Stomach (tissue), 9 donors: ENCODE data around the gene SYNE3. TPM values are rescaled to one million over a fixed set of nuclear protein-coding genes. Genes with fewer than 3 reads are reported as not detected.

ENCODE experiments used
- DNase-seq, 2 donors: peaks; one replicate each; pipeline versions ENCODE4 v3.0.0 to v3.0.0-alpha.2; 2013 to 2019
- H3K27ac ChIP-seq, 5 donors: fragments of 200-600 bp in 4 of 5; sonication (generic) in 4 of 5; one replicate each; pipeline ENCODE4 v1.5.1; 2013 to 2019; ENCODE audit warnings: mild to moderate bottlenecking in 1 of 5, moderate library complexity in 1 of 5
- H3K27me3 ChIP-seq, 3 donors: fragments of 200-600 bp; sonication (generic); one replicate each; pipeline ENCODE4 v1.5.1; 2017 to 2019; ENCODE audit warnings: mixed run types in 1 of 3
- H3K36me3 ChIP-seq, 4 donors: fragments of 200-600 bp; sonication (generic); 1 replicate in 3 of 4; 2 replicates in 1 of 4; pipeline ENCODE4 v1.5.1; 2016 to 2019
- H3K4me1 ChIP-seq, 4 donors: fragments of 200-600 bp; sonication (generic); one replicate each; pipeline ENCODE4 v1.5.1; 2016 to 2019
- H3K4me3 ChIP-seq, 4 donors: fragments of 200-600 bp; sonication (generic) in 3 of 4; one replicate each; pipeline ENCODE4 v1.5.1; 2016 to 2019; ENCODE audit warnings: mild to moderate bottlenecking in 1 of 4
- H3K9me3 ChIP-seq, 4 donors: fragments of 200-600 bp; sonication (generic); one replicate each; pipeline ENCODE4 v1.5.1; 2016 to 2019
- EP300 ChIP-seq: sonication (generic); formaldehyde crosslinking; IDR thresholded peaks from one replicate; pipeline ENCODE4 v1.6.1; 2017; ENCODE audit warnings: antibody characterized with exemption
- POLR2A ChIP-seq, 4 donors: fragments of 450-650 bp; IDR thresholded peaks; one replicate each; pipeline ENCODE4 v1.6.1; 2016; ENCODE audit warnings: antibody characterized with exemption in 4 of 4, control low read depth in 2 of 4, mild to moderate bottlenecking in 1 of 4, moderate library complexity in 1 of 4
- POLR2AphosphoS5 ChIP-seq, 3 donors: sonication (generic); formaldehyde crosslinking; IDR thresholded peaks; one replicate each; pipeline ENCODE4 v1.6.1; 2016; ENCODE audit warnings: antibody characterized with exemption in 3 of 3
- WGBS, 5 donors: extraction: QIAGEN DNeasy Blood & Tissue Kit in 3 of 5; methylation state at CpG; one replicate each; pipeline versions ENCODE4 v1.1.5 to v1.1.7; 2013 to 2018; 5-methylcytosine and 5-hydroxymethylcytosine counted together
- intact Hi-C: fragments of 100-400 bp; cut with DNase I; formaldehyde crosslinking; loops from one replicate; pipeline ENCODE4 v1.15.1; 2023; ENCODE audit warnings: low total_unique reads
- polyA plus RNA-seq, 3 donors: library from polyadenylated mRNA; stranded (reverse); fragments of 200-250 nt; gene quantifications; one replicate each; pipeline ENCODE4 v1.2.3, GENCODE V29; 2013
- total RNA-seq, 5 donors: library from RNA; depleted of rRNA; stranded (reverse); fragments of >200 nt; gene quantifications; one replicate each; pipeline versions ENCODE4 v1.1.0 to v1.2.3, GENCODE V29; 2014 to 2016
- TF ChIP-seq, protein P1 (sequence below), 7 experiments: fragments of 450-650 bp in 4 of 7; fragments of 200-600 bp in 3 of 7; sonication (generic) in 3 of 7; IDR thresholded peaks; one replicate each; pipeline ENCODE4 v1.5.1; 2016 to 2019; ENCODE audit warnings: antibody characterized with exemption in 7 of 7, control low read depth in 2 of 7, mild to moderate bottlenecking in 1 of 7
- donor health status: healthy with polysubstance abuse.
- donor health status: Bipolar disorder and iron deficiency.
- donor health status: healthy.

Gene SYNE3
- total and polyA plus RNA-seq, 8 donors: 0.58 to 85.2 (median 5.9) TPM

- DNase-seq: no peak
- 84 to 94% (median 91%) methylated on average over 6 of the region's 6 CpGs for WGBS, 5 donors
- Histone ChIP-seq H3K36me3 (no peaks in the 10 kb centered on the region), H3K4me1 (peaks cover 25 to 63% (median 36%) of the 10 kb centered on the region in 4 donors), H3K27ac (peak overlapping the region in 4 of 5 donors; percentile 46 to 76 (median 67)), H3K4me3 (no peak overlapping the region), H3K27me3 (no peaks in the 10 kb centered on the region), H3K9me3 (no peaks in the 10 kb centered on the region)
- intact Hi-C loops: no loop called here
- TF ChIP-seq, protein P1, sequence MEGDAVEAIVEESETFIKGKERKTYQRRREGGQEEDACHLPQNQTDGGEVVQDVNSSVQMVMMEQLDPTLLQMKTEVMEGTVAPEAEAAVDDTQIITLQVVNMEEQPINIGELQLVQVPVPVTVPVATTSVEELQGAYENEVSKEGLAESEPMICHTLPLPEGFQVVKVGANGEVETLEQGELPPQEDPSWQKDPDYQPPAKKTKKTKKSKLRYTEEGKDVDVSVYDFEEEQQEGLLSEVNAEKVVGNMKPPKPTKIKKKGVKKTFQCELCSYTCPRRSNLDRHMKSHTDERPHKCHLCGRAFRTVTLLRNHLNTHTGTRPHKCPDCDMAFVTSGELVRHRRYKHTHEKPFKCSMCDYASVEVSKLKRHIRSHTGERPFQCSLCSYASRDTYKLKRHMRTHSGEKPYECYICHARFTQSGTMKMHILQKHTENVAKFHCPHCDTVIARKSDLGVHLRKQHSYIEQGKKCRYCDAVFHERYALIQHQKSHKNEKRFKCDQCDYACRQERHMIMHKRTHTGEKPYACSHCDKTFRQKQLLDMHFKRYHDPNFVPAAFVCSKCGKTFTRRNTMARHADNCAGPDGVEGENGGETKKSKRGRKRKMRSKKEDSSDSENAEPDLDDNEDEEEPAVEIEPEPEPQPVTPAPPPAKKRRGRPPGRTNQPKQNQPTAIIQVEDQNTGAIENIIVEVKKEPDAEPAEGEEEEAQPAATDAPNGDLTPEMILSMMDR (IDR thresholded peaks at IDR 0.05): no peak
- TF ChIP-seq POLR2AphosphoS5 (IDR thresholded peaks at IDR 0.05) (no peak), POLR2A (IDR thresholded peaks at IDR 0.05) (no peak), EP300 (no peak)
Measured at GRCh38 chr14:95508377-95508776, 8.1 kb downstream of the SYNE3 start.

GRCh38 chr14:95507701-95508103 lies 8.7 kb downstream of the SYNE3 start:
- Histone ChIP-seq H3K27me3 (no peaks in the 10 kb centered on the region), H3K36me3 (no peaks in the 10 kb centered on the region), H3K4me3 (no peak overlapping the region), H3K27ac (peak overlapping the region; percentile 31 to 76 (median 60)), H3K9me3 (no peaks in the 10 kb centered on the region), H3K4me1 (peaks cover 25 to 63% (median 34%) of the 10 kb centered on the region in 4 donors)
- DNase-seq: peak in 1 of 2 donors; percentile 51
- no peak for TF ChIP-seq EP300
- no peak for TF ChIP-seq POLR2AphosphoS5 (IDR thresholded peaks at IDR 0.05)
- TF ChIP-seq, protein P1 (IDR thresholded peaks at IDR 0.05): no peak
- TF ChIP-seq POLR2A (IDR thresholded peaks at IDR 0.05): no peak
- intact Hi-C loops: no loop called here
- 37 to 59% (median 41%) methylated on average over 3 of the region's 3 CpGs for WGBS, 5 donors

DNA sequence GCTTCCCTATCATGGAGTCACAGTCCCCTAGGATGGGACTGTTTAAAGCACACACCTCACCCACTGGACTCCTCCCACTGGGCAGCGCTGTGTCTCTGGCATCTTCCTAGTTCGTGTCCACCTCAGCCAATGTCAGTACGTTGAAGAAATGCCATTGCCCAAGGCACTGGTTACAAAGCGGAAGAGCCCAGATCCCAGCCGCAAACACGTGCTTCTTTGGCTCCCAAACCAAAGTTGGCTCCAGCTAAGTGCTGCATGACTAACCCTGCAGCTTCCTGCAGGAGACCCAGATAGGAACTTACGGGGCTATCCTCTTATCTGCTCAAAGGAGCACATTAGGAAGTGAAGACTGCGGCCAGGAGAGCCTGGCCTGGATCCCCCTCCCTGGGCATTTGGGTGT lies 9.3 kb downstream of the SYNE3 start:
- H3K36me3 ChIP-seq: no peaks in the 10 kb centered on the region
- no peaks in the 10 kb centered on the region for H3K9me3 ChIP-seq
- intact Hi-C loops: no loop called here
- H3K4me3 ChIP-seq: no peak overlapping the region
- peak; percentile 8 to 83 (median 60) for TF ChIP-seq POLR2AphosphoS5 (IDR thresholded peaks at IDR 0.05)
- no peak for TF ChIP-seq EP300
- 21 to 46% (median 33%) methylated on average over 8 of the region's 8 CpGs for WGBS, 5 donors
- DNase-seq: peak in 1 of 2 donors; percentile 67
- H3K27ac ChIP-seq: peak overlapping the region; percentile 26 to 76 (median 60)
- H3K27me3 ChIP-seq: no peaks in the 10 kb centered on the region
- peaks cover 25 to 68% (median 34%) of the 10 kb centered on the region in 4 donors for H3K4me1 ChIP-seq

DNA sequence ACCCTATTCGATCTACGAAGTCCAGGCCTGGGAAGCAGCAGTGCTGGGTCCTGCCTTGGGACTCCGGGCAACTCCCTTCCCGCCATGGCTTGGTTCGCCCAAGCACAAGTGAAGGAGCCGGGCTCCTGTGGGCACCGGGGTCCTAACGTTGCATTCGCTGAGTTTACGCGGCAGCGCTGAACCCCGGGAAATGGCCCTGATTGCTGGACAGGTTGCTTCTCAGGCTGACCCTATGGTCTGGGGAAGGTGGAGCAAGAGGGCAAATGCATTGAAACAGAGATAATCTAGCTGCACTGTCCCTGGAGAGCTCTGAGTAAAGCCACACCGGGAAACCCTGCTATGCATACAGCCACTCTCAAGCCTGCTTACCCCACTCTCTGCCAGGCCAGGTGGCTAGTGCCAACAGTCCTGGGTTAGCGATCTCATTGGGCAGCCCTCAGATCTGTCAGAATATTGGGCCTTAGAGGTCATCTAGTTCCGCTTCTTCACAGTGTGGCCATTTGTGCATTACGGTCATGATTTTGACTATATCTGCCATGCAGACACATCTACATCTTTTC lies 11.3 kb downstream of the SYNE3 start:
- H3K9me3 ChIP-seq: no peaks in the 10 kb centered on the region
- 85 to 93% (median 88%) methylated on average over 17 of the region's 17 CpGs for WGBS, 5 donors
- intact Hi-C loops: no loop called here
- no peaks in the 10 kb centered on the region for H3K27me3 ChIP-seq
- H3K4me3 ChIP-seq: no peak overlapping the region
- DNase-seq: no peak
- H3K36me3 ChIP-seq: no peaks in the 10 kb centered on the region
- H3K4me1 ChIP-seq: peaks cover 25 to 80% (median 45%) of the 10 kb centered on the region in 4 donors
- TF ChIP-seq POLR2A (IDR thresholded peaks at IDR 0.05) (no peak), POLR2AphosphoS5 (IDR thresholded peaks at IDR 0.05) (no peak), EP300 (no peak)
- TF ChIP-seq, protein P1 (IDR thresholded peaks at IDR 0.05): no peak
- no peak overlapping the region for H3K27ac ChIP-seq
